HG02571 (cell line): ENCODE data around the gene HOXC9.
A peak's percentile ranks its signal among the peaks of the same experiment; 100 is the strongest.

Source experiments
- ATAC-seq: cut with Tn5 transposase; IDR thresholded peaks from one replicate; pipeline ENCODE4 v1.9.1; 2021; ENCODE audit warnings: mild to moderate bottlenecking, moderate library complexity; ENCODE audit not compliant: unreplicated experiment

HOXC9 gene

DNA sequence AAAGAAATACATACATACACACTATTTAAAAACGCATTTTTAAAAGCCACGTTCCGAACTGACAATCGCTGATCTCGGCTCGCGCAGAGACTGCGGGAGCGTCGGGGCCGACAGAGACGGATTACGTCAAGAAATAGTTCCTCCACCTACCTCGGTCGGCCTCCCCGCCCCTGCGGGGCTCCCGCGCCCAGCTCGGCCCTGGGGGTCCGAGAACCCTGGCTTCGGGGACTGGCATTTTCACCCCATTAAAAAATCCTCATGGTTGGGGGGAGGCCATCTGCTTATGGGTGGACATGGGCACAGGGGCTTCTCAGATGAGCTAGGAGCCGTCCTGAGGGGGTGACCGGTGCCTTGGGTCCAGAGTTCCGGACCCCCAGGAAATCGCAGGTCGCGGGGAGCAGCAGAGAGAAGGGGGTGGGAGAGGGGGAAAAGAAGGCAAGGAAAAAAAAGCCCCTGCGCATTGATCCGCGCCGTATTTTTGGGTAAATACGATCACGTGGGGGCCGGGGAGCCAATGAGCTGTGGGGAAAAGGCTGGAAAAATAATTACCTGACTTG, 324 bp upstream of the HOXC9 start:
- no peak for ATAC-seq

DNA sequence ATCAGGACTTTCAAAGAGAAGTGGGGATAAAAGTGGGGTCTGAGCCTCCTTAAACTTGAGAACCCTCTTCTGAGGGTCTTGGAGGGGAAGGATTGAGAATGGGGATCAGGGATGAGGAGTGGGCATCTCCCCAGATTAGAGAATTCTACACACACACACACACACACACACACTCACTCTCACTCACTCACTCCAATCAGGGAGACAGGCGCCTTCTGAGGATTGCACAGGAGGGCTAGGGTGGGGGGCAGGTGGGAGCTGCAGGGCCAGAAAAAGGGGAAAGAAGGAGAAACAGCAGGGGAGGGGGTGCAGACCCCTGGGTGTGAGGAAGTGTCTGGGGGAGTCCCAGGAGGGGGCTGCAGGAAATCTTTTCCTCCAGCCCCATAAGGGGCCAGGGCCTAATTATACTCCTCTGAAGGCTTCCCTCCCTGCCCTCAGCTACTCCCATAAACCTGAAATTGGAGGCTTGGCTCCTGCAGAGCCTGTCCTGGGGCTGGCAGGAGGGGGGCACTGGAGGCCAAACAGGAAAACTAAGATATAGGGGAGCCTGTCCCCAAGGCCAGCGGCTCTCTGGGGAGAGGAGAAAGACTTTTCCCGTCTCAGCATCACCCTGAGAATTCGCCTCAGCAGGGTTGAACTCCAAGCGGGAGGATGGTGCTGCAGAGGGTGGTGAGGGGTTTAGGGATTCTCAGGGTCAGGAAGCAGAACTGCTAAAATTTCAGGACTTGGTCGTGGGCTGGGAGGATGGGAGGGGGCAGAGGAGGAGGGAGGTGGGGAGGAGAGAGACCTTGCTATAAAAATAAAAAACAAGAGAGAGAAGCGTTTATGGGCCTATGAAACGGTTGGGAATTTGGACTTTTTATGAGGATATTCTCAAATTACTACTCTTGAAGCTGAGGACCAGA, 1.6 kb downstream of the HOXC9 start:
- ATAC-seq: no peak

DNA sequence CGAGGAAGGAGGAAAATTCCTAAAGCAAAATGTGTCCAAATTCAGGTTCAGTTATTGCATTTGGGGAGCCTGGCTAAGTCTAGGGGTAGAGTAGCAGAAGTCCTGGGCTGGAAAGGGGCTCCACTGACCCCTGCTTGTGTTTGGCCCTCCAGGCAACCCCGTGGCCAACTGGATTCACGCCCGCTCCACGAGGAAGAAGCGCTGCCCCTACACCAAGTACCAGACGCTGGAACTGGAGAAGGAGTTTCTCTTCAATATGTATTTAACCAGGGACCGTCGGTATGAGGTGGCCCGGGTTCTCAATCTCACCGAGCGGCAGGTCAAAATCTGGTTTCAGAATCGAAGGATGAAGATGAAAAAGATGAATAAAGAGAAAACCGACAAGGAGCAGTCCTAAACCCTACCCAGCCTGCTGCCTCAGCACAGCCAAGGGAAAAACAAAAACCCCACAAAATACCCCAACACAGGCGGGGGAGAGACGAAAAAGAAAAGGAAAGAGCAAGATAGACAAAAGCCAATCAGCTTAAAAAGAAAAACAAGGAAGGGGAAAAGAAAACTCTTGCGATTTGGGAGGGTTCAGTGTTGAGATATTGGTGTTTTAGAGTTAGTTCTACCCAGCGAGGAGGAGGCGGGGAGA, 2.4 kb downstream of the HOXC9 start:
- ATAC-seq: no peak

DNA sequence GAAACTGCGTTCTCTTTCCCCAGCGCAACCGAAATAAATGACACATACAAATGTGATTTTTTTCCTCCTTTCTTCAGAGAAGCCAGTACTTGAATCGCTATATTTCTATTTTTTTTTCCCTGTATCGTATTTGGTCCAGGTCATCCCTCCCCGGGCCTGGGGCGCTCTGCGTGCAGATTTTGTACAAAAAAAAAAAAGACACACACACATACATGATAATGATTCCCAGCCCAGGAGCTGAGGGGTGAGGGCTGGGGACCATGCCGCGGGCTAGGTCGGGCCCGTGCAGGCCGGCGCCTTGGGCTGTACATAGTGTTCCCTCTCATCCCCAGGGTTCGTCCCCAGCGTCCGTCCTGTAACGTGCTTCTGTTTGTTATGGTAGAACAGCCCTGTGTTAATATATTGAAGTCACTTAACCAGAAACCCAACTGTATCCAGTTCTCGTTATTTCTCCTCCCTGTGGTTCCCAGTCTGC, 3.0 kb downstream of the HOXC9 start:
- ATAC-seq: no peak

DNA sequence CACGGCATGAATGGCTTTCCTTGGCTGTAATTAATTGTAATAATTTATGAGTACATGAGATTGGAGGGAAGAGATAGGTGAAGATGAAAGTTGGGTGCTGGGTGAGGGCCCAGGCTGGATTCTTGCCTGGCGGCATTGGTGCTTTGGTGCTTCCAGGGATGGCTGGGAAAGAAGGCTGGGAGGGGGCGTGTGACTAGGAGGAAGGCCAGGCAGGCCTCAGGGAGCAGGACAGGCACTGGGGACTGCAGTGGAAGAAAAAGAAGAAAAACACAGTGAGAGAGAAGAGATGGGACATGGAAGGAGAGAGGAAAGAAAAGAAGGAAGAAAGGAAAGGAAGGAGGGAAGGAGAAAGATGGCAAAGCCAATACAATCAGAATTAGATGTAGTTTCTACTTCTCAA, 3.7 kb downstream of the HOXC9 start:
- no peak for ATAC-seq

DNA sequence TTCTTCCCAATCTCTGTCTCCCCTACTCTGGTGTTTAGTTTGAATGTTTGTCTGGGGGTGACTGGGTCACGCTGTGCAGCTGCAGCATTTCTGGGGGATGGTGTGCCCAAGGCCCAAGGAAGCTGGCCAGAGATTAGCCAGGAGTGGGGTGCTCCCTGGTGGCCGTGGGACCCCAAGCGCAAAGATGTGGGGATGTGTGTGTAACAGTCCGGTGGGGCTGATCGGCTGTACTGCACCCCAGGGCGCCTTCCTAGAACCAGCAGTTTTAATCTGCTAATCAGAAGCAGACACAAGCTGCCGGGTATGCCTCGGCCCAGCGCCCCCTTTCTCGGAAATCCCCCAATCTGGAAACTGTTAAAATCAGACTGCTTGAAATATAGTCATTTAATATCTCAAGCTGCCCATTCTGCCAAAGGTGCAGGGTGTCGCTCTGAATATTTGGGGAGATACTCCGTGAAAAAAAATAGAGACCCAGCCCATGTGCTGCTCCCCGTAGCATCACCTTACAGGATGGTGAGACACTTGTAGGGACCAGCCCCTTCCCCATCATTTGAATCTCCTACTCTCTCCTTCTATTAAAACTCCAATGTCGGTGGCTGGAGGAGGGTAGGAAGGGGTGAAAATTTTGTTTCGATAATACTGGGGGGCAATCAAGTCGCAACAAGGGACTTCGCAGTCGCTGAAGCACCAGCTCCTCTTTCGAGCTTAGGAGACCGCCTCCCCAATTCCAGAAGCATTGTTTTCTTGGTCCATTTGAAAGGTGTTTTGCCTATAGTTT, 4.3 kb downstream of the HOXC9 start:
- ATAC-seq: no peak

DNA sequence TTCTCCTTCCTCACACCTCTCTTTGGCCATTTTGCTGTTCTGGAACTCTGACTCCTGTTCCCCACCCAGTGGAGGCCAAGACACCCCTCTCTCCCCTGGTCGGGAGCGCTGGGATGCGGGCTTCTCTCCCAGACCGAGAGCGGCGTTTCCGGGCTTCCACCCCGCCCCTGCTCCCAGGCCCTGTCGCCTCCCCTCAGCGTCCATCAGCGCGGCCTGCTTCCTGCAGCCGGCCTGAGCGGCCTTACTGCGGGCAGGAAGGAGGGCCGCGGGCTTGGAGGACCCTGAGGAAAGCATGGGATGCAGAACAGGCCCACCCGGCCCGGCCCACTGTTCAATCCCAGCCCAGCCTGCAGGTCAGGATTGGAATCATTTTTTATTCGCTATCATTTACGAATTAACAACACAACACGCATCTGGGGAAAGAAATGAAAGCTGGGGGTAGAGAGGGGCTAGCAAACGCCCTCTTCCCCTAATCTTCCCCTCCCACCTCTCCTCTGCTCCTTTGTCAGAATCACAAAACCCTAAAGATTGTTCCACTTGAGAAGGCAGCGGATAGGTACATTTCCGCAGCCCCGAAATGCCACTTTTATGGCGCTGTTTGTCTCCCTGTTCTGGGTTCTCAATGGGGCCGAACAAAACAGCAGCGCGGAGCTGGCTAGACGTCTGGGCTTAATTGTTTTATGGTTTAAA, 5.0 kb downstream of the HOXC9 start:
- no peak for ATAC-seq

DNA sequence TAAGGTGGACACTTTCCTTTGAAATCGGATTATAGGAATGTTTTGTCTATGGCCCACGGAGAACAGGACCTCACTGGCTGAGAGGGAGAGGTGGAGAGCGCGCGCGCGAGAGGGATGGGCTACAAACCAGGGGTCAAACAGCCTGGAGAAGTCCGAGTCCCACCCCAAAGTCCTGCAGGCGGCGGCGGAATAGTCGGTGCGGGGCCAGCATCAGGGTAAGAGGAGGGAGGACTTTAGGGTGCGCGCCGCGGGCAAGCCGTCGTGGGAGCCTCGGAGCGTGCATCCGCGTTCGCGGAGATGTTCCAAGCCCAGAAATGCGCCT, 5.5 kb downstream of the HOXC9 start:
- no peak for ATAC-seq

DNA sequence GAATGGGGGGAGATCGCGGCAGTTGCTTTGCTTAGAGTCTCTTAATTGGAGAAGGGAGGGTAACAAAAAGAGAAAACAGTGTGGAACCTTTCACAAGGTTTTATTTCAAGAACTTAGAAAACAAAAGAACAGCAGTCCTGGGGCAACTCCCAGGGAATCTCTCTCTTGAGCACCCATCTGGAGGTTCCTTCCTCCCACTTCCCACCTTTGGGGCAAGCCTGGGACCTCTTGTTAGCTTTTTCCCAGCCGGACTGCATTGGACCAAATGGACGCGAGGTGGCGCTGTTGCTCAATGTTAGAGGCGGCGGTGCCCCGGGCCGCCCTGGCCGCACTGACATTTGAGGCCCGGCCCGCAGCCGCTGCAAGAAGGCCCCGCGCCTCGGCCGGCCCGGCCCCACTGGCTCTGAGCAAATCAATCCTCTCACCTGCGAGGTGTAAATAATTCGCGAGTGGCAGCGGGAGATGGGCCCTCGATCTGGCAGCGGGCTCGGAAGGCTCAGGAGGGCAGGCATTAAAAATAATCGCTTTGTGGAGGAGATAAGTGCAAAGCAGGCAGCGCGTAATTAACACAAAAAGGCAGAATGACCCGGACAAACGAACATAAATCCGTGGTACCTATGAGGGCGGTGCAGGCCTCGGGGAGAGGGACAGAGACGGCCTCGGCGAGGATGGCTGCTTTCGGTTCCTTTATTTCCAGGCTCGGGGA, 6.0 kb downstream of the HOXC9 start:
- peak; percentile 59 for ATAC-seq

DNA sequence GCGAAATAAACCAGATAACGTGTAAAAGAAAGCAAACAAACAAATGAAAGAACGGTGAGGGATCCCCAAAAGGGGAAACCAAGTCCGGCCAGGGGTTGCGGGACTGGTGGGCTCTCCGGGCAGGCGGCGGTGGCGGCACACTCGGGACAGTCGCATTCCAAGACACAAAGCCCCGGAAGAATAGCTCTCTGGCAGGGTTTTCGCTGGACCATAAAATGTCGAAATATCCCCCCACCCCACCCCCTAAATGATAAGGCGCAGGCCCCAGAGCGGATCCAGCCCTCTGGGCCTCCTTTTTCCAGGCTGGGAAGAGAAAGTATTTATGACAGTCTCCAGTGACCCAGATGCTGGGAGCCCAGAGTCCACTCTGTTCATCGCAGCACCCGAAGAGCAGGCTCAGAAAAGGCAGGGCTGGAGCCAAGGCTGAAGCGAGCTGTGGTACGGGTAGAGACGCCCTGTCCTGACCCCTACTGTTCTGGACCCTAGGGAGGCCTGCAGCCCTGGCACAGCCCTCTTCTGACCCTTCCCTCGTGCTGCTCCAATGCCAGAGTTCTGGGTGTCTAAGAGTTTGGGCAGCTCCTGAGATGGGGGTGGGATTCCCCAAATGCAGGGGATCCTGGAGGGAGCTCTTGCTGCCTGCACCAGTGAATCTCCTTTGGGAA, 6.7 kb downstream of the HOXC9 start:
- no peak for ATAC-seq

DNA sequence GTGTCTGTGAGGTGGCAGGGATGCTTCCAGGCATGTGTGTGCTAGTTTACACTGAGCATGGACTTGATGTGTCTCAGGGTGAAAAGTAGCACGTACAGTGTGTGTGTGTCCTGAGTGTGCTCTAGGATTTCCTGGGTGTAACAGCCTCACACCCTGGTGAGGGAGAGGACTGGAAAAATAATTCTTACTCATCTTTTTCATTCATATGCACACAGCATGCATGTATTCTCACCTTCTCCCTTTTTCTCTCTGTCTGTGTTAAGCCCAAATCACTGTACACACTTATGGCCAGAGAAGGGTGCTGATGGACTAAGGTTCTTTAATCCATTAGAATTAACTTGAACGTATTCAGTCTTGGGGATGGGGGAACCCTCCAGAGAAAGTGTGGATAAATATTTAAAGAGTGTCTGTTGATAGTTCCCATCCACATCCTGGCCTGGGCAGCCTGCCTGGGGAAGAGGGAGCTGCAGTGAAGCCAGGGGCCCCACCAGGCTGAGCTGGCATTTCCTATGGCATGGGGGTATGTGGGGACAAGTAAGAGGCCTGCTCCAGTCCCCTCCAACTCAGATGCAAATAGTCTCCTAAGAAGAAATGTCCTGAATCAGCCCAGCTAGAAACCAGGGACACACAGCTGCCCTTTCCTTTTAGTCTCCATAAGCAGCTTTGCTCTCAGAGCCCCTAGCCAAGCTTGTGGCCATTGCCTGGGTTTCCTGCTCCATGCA, 7.7 kb downstream of the HOXC9 start:
- ATAC-seq: no peak

DNA sequence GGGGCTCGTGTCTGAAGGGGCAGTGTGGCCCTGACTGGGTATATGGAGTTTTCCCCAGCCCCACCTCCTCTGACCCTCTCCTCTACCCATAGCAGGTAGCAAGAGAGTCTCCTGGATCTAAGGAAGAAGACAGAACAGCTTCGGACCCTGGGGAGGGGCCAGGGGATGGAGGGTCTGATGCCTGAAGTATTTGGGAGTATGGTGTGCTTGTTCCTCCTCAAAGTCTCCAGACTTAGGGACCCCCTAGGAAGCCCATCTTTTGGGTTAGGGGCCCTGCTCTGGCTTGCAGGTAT, 8.2 kb downstream of the HOXC9 start:
- ATAC-seq: no peak

DNA sequence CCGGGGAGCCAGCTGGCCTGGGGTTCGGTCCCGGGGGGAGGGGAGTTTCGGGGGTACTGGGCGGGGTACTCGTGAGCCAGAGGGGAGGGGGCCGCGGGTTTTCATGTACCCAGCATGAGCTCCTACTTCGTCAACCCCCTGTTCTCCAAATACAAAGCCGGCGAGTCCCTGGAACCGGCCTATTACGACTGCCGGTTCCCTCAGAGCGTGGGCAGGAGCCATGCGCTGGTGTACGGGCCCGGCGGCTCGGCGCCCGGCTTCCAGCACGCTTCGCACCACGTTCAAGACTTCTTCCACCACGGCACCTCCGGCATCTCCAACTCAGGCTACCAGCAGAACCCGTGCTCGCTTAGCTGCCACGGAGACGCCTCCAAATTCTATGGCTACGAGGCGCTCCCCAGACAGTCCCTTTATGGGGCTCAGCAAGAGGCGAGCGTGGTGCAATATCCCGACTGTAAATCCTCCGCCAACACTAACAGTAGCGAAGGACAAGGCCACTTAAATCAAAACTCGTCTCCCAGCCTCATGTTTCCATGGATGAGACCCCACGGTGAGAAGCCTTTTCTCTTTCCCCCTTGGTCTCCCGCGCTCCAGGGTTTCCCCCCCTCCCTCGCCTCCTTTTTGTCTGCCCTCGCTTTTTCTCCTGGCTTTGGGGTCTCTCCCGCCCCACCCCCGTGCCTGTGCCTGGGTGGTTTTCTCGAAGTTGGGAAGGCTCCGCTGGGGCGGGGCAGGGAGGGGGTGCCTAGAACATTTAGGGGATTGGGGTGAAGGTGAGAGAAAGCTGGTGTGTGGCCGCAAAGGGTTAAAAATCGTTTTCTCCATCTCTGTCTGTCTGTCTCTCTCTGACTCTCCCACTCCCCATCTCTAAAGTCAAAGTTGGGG, 9.5 kb downstream of the HOXC9 start:
- no peak for ATAC-seq

DNA sequence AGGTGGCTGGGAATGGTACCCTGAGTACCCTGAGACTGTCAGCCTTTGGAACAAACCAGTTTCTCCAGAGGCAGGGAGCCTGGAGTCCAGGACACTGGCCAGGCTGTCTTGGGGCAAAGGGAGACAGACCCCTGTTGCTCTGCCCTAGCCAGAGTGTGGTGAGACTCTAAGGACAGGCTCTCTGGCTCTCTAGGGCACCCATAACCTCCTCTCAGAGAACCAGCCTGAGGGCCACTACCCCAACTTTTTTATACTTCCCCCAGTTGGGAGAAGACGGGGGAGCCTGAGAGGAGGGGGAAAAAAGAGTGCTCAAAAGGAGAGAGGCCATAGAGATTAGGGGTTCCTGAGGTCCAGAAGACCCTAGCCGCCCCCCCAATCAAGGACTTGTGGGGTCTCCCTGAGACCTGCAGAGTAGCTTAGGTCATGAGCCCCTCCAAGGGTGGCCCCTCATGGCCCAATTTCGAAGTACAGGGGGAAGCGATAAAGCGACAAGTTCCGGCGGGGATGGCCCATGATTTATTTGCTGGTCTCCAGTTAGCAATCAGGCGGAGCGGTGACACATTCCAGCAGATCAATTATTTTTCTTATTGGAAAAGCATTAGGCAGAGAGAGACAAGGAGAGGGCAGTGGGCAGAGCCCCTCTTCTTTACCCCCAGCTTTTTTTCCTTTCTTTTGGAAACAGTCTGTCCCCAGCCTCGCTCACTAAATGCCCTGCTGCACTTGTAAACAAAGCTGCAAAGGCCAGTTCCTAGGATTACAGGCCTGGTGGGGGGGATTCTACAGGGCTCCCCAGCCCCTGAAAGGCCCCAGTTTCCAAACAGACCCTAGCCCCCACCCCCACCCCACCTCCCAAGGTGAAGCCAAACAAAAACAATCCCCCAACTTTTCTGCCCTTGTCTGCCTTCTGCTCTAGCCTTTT, 10.4 kb downstream of the HOXC9 start:
- no peak for ATAC-seq

DNA sequence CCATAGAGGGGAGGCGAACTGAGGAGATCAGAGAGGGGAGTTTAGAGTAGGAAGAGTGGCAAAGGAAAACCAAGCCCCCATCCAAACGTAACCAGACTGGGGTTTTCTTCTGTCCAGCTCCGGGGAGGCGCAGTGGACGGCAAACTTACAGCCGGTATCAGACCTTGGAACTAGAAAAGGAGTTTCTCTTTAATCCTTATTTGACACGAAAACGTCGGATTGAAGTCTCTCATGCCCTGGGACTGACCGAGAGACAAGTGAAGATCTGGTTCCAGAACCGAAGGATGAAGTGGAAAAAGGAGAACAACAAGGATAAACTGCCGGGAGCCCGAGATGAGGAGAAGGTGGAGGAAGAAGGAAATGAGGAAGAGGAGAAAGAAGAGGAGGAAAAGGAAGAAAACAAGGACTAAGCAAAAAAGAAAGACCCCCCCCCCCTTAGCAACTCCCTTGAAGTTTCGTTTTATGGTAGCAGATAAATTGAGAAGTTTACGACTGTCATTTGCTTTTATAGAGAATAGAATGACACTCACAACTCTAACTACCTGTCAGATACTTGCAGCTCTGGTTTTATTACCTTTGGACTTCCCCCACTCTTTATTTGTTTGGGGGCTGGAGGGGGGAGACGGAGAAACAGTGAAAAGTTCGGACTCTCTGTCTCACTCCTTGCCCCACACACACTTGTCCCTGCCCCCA, 11.2 kb downstream of the HOXC9 start:
- ATAC-seq: no peak

DNA sequence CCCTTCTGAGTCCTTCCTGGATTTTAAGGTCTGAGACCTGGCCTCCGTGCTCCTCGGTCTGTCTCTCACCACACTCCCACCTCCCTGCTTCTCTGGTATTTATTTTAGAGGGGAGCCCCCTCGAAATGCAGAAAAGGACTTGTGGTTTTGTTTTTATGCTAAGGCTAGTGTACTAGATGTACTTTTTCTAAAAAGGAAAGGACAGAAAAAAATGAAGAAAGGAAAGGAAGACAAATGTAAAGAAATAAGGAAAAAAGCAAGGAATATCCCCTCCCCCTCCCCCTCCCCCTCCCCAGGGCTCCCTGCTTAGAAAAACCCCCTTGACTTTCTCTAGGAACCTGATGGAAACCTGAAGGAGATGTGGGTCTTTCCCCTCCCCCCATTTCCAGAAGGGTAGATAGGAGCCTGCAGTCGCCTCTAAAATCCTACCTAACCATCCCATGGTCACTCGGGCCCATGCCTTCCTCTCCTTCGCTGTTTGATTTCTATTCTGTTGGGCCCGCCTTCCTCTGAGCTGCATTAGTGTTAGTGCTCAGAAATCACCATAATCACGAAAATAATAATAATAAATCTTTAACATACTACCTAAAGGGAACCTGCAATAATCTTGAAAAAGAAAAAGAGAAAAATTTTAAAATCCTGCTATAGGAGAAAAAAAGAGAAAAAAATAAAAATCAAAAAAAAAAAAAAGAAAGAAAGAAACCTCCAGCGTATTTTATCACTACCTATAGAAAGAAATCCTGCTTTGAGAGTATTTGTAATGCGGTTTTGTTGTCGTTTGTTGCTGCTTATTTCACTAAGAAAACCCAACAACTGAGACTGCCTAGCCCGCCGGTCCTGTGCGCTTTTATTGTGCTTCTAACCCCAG, 11.9 kb downstream of the HOXC9 start:
- ATAC-seq: no peak
